Activated naive CD8-positive, alpha-beta T cell treated with anti-CD3 and anti-CD28 coated beads, Interleukin-2, amount 10 ng/mL, durations not matched to agents 7 days and 5 days (primary cell): ENCODE results near the gene GRM7. TPM values are rescaled to one million over a fixed set of nuclear protein-coding genes. Genes with fewer than 3 reads are reported as not detected.

Experiments
- ATAC-seq: fragments of 150-1000 bp; cut with Tn5 transposase; one replicate; pipeline ENCODE4 v1.10.0; 2021; ENCODE audit warnings: low read depth, moderate library complexity
- POLR2A ChIA-PET: fragments of 350-600 bp; sonication (Branson Sonifier 250); formaldehyde crosslinking; loops from one replicate; lab custom pipeline; 2021; ENCODE audit warnings: antibody characterized with exemption; lab: Charles Lee
- DNase-seq: peaks from one replicate; pipeline ENCODE4 v3.0.0; 2021
- H3K27ac Mint-ChIP-seq: one replicate; pipeline ENCODE4 v1.8.0; 2022; ENCODE audit warnings: mild to moderate bottlenecking, mixed read lengths
- H3K27me3 Mint-ChIP-seq: one replicate; pipeline ENCODE4 v1.8.0; 2022; ENCODE audit warnings: mild to moderate bottlenecking, moderate library complexity, mixed read lengths
- H3K36me3 Mint-ChIP-seq: one replicate; pipeline ENCODE4 v1.8.0; 2021; ENCODE audit warnings: mild to moderate bottlenecking, mixed read lengths
- H3K4me1 Mint-ChIP-seq: one replicate; pipeline ENCODE4 v1.8.0; 2021; ENCODE audit warnings: mixed read lengths
- H3K4me3 Mint-ChIP-seq: one replicate; pipeline ENCODE4 v1.8.0; 2022; ENCODE audit warnings: mild to moderate bottlenecking, moderate library complexity, mixed read lengths
- H3K9me3 Mint-ChIP-seq: one replicate; pipeline ENCODE4 v1.8.0; 2021; ENCODE audit warnings: mixed read lengths
- total RNA-seq, 2 experiments: library from RNA; stranded (reverse); gene quantifications; one replicate each; pipeline ENCODE4 v1.2.3, GENCODE V29; 2021

GRM7 gene
- total RNA-seq, 2 experiments from 2014 or later, result not detected

DNA sequence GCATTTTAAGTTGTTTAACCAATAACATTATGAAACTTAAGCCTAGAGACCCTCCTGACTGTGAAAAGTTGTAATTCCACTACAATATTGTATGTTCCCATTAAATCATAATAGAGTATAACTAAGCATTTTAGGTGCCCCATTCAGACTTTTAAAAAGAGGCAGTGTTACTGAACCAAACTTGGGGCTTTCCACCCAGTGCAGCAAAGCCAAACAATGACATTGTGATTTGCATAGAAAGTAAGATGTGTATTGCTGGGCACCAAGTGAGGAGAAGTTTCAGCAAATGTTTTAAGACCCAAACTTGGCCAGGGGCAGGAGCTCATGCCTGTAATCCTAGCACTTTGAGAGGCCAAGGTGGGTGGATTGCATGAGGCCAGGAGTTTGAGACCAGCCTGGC, 706.2 kb downstream of the GRM7 start:
- H3K27ac Mint-ChIP-seq, result no peak overlapping the region
- no peaks in the 10 kb centered on the region for H3K4me1 Mint-ChIP-seq
- H3K9me3 Mint-ChIP-seq, result peaks cover 7% of the 10 kb centered on the region

DNA sequence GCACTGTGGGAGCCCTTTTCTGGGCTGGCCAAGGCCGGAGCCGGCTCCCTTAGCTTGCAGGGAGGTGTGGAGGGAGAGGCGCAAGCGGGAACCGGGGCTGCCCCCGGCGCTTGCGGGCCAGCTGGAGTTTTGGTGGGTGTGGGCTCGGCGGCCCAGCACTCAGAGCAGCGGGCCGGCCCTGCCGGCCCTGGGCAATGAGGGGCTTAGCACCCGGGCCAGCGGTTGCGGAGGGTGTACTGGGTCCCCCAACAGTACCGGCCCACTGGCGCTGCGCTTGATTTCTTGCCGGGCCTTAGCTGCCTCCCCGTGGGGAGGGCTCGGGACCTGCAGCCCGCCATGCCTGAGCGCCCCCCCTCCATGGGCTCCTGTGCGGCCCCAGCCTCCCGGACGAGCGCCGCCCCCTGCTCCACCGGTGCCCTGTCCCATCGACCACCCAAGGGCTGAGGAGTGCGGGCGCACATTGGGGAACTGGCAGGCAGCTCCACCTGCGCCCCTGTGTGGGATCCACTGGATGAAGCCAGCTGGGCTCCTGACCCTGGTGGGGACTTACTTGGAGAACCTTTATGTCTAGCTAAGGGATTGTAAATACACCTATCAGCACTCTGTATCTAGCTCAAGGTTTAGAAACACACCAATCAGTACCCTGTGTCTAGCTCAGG, 707.7 kb downstream of the GRM7 start:
- Mint-ChIP-seq H3K27ac (no peak overlapping the region), H3K36me3 (no peaks in the 10 kb centered on the region), H3K9me3 (peaks cover 7% of the 10 kb centered on the region), H3K4me1 (no peaks in the 10 kb centered on the region), H3K4me3 (no peak overlapping the region), H3K27me3 (no peaks in the 10 kb centered on the region)
- ATAC-seq (no peak), DNase-seq (no peak)
- POLR2A ChIA-PET, result no interaction called here

More for the DNA sequence above, 706.2 kb downstream of the GRM7 start:
- Mint-ChIP-seq H3K27me3 (no peaks in the 10 kb centered on the region), H3K4me3 (no peak overlapping the region), H3K36me3 (no peaks in the 10 kb centered on the region)
- no peak for DNase-seq
- ATAC-seq, result no peak
- POLR2A ChIA-PET, result no interaction called here

DNA sequence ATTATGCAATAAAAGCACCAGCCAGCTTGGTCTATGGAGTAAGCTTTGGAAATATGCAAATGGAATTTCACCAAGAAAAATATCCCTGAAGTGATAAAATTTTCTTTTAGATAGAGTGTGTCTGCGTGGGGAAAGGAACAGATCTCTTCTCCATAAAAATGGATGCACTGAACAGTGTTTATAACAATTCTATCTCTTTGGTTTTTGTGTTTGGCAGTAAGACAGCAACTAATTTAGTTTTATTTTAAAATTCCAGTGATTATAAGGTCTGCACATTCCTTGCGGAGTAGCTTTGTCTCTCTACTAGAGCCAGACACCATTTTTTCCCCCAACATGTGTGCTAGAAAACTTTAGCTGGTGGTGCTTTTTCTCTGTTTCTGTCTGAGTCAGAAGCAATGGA, 712.4 kb downstream of the GRM7 start:
- Mint-ChIP-seq H3K4me1 (no peaks in the 10 kb centered on the region), H3K27ac (no peak overlapping the region), H3K4me3 (no peak overlapping the region), H3K9me3 (peaks cover 7% of the 10 kb centered on the region), H3K36me3 (no peaks in the 10 kb centered on the region), H3K27me3 (no peaks in the 10 kb centered on the region)
- DNase-seq, result no peak
- no peak for ATAC-seq
- POLR2A ChIA-PET, result no interaction called here

DNA sequence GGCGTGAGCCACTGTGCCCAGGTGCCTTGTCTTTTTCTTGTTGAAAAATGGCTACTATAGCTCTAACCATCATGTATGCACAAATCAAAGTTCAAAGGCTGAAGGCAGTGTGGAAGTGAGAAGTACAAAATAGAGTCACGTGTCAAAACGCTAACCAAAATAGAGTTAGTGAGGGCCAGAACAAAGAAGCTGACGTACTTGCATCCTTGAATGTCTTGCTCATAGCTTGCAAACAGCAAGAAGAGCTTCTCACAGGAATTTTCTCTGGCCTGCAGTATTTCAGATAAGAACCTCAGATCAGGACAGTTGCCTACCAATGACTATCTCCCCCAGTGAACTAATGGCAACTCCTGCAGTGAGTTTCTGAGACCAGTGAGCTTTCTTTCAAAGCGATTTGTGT, 713.5 kb downstream of the GRM7 start:
- ATAC-seq (no peak), DNase-seq (no peak)
- no peak overlapping the region for H3K27ac Mint-ChIP-seq
- POLR2A ChIA-PET, result no interaction called here
- no peaks in the 10 kb centered on the region for H3K4me1 Mint-ChIP-seq
- H3K36me3 Mint-ChIP-seq, result no peaks in the 10 kb centered on the region
- no peak overlapping the region for H3K4me3 Mint-ChIP-seq
- peaks cover 7% of the 10 kb centered on the region for H3K9me3 Mint-ChIP-seq
- no peaks in the 10 kb centered on the region for H3K27me3 Mint-ChIP-seq

DNA sequence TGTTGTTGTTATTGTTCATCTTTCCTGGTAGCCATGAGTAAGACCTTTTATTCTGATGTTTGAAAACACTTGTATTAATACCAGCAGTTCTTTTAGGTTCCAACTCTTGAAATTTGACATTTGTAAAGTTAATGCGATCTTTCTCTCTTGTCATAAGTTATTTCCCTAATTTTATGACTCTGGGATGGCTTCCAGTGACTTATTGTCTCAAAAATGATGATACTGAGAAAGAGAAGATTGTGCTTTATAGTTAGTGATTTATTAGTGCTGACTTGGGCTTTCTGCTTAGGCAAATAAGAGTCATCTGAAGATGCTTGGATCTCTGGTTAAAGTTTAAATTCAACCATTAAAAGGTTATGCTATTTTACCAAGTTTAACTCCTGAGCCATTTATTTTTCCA, 715.2 kb downstream of the GRM7 start:
- ATAC-seq (no peak), DNase-seq (no peak)
- Mint-ChIP-seq H3K27me3 (no peaks in the 10 kb centered on the region), H3K4me3 (no peak overlapping the region), H3K4me1 (no peaks in the 10 kb centered on the region), H3K9me3 (peaks cover 8% of the 10 kb centered on the region), H3K27ac (no peak overlapping the region), H3K36me3 (no peaks in the 10 kb centered on the region)
- POLR2A ChIA-PET, result no interaction called here

DNA sequence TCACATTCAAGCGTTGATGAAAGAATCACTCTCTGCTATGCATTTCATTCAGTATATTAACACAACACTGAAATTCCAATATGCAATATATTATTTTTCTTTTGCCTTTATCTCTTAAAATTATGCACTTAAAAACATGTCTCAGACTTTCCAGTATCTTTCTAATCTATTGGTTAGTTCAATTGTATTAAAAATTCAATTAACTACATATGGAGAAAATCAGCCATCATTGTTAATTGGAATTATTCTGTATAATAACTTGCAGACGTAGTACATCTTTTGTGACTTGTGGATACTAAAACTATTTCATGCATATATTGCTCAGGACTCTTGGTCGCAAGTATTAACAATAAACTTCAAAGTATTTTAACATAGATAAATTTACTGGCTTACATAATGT, 715.6 kb downstream of the GRM7 start:
- Mint-ChIP-seq H3K36me3 (no peaks in the 10 kb centered on the region), H3K9me3 (peaks cover 4% of the 10 kb centered on the region), H3K4me1 (no peaks in the 10 kb centered on the region), H3K27me3 (no peaks in the 10 kb centered on the region), H3K27ac (no peak overlapping the region), H3K4me3 (no peak overlapping the region)
- POLR2A ChIA-PET, result no interaction called here
- DNase-seq (no peak), ATAC-seq (no peak)

DNA sequence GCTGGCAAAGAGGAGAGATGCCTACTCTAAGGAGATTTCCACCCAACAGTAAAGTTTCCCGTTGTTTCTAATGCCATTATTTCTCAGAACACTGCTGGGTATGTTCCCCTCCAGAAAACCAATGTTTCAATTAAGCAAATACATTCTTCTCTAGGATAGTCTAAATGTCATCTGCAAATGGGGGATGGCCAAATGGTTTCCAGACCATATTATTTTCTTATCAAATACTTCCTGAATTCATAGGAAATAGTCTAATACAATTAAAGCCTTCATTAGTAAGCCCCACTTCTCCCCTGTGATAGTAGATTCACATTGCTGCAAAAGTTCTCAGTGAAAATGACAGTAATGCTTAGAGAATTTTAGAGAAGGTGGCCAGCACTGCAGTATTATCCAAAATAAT, 716.6 kb downstream of the GRM7 start:
- DNase-seq (no peak), ATAC-seq (no peak)
- Mint-ChIP-seq H3K27me3 (no peaks in the 10 kb centered on the region), H3K27ac (no peak overlapping the region), H3K36me3 (no peaks in the 10 kb centered on the region), H3K4me3 (no peak overlapping the region), H3K4me1 (no peaks in the 10 kb centered on the region), H3K9me3 (peaks cover 2% of the 10 kb centered on the region)
- POLR2A ChIA-PET, result no interaction called here

DNA sequence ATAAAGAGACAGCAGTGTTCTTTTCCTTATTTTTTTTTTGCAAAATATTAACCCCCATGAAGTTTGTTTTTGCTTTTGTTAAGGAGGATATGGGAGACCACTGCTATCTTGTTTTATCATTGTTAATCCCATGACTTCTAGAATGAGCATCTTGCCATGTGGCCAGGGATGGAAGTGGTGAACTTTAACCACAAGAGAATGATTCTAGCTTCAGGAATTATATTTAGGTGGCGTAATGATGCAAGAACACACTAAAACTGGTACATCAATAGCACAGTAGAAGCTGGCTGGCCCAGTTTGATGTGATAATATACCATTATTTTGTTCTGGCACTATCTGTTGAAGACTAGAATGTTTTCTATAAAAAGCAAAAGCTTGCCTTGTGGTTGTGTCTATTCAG, 720.9 kb downstream of the GRM7 start:
- no peak for DNase-seq
- Mint-ChIP-seq H3K27me3 (no peaks in the 10 kb centered on the region), H3K27ac (no peak overlapping the region), H3K36me3 (no peaks in the 10 kb centered on the region), H3K4me3 (no peak overlapping the region), H3K9me3 (peaks cover 2% of the 10 kb centered on the region), H3K4me1 (no peaks in the 10 kb centered on the region)
- POLR2A ChIA-PET, result no interaction called here
- no peak for ATAC-seq

DNA sequence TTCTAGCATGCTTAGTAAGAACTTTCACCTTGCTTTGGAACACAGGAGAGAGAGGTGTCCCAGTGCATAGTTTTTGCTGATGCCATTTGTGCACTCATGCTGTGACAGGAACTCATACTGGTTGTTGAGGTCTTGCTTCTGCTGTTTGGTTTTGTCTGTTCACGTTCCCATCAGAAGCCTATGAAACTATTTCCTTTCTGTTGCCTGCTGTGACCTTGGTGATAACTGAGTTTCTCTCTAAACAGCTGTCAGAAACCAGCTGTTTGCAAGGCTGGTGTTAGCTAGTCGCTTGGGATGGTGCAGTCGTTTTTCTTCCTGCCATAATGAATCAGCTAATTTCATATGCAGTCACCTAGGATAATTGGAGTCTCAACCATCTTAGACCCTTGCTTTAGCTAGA, 724.1 kb downstream of the GRM7 start:
- Mint-ChIP-seq H3K27me3 (no peaks in the 10 kb centered on the region), H3K27ac (no peak overlapping the region), H3K4me1 (no peaks in the 10 kb centered on the region), H3K4me3 (no peak overlapping the region), H3K9me3 (no peaks in the 10 kb centered on the region), H3K36me3 (no peaks in the 10 kb centered on the region)
- POLR2A ChIA-PET, result no interaction called here
- ATAC-seq, result no peak
- no peak for DNase-seq

DNA sequence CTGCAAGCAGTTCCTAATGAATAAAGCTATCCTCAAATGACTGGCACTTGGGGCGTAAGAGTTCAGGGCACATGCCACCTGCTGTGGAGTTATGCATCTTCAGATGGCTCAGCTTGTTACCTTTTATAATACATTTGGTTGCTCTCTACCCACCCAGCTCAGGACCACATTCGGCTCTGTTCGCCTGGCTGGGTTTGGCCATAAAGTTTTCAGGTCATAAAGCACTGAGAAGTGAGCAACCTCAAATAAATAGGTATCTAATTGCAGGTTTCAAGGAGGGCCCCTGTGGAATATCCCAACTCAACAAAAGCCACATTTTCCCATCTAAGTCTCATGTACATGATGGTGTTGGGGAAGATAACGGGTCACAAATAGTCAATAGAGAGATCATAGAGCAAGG, 727.3 kb downstream of the GRM7 start:
- Mint-ChIP-seq H3K9me3 (no peaks in the 10 kb centered on the region), H3K36me3 (no peaks in the 10 kb centered on the region), H3K4me3 (no peak overlapping the region), H3K27me3 (no peaks in the 10 kb centered on the region), H3K4me1 (no peaks in the 10 kb centered on the region), H3K27ac (no peak overlapping the region)
- no peak for ATAC-seq
- POLR2A ChIA-PET, result no interaction called here
- no peak for DNase-seq

DNA sequence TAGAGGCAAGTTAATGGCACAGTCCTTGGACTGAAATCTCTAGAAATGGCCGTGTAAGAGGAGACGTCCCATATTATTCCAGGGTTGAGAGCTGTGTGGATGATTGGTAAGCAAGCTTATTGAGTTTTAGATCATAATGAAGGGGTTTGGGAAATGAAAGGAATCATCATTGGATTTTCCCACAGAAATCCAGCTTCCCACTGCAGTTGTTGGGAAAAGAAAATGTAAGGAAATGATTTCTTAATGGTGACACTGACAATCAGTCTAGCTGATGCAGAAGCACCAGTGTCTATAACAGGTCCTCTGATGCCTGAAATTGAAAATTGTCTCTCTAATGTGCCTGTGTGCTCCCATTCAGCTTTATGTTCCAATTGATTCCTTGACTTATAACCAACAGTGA, 728.6 kb downstream of the GRM7 start:
- Mint-ChIP-seq H3K4me3 (no peak overlapping the region), H3K9me3 (no peaks in the 10 kb centered on the region), H3K27ac (no peak overlapping the region), H3K27me3 (no peaks in the 10 kb centered on the region), H3K36me3 (no peaks in the 10 kb centered on the region), H3K4me1 (no peaks in the 10 kb centered on the region)
- POLR2A ChIA-PET, result no interaction called here
- no peak for ATAC-seq
- DNase-seq, result no peak

DNA sequence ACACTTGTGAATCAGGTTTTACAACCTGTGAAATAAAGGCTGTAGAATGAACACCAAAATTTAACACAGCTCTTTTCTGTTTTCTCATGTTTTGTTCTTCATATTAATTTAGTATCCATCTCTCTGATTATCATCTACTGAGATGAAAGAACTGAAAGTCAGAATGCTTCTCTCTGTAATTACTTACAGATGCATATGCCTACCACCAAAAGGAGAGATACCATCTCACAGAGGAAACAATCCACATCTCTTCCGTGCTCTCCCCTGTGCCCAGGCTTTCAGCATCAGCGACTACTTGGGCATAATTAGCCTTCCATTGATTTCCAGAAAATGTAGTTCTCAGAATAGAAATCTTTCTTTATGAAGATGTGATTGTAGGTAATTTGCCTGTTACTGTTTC, 741.4 kb downstream of the GRM7 start:
- no peak overlapping the region for H3K27ac Mint-ChIP-seq
- no peak for ATAC-seq

DNA sequence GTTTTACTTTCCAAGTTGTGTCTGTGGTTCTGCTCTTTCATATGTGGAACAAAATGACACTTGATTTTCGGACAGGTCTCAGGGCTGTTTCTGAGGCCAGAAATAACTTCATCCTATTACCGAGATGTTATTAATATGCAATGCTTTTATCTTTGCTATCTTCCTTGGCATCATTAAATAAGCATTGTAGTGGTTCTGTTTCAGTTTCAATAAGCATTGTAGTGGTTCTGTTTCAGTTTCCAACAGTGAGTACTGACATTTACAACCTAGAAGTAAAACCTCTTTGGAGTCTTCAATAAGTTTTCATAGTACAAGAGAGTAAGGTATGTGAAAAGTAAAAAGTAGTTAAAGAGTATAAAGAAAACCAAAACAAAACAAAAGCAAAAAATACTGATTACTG, 746.2 kb downstream of the GRM7 start:
- ATAC-seq, result no peak
- Mint-ChIP-seq H3K27ac (no peak overlapping the region), H3K4me1 (no peaks in the 10 kb centered on the region), H3K27me3 (no peaks in the 10 kb centered on the region), H3K36me3 (no peaks in the 10 kb centered on the region), H3K9me3 (no peaks in the 10 kb centered on the region), H3K4me3 (no peak overlapping the region)
- POLR2A ChIA-PET, result no interaction called here
- DNase-seq, result no peak

More for the DNA sequence above, 741.4 kb downstream of the GRM7 start:
- H3K4me1 Mint-ChIP-seq, result no peaks in the 10 kb centered on the region
- no peaks in the 10 kb centered on the region for H3K9me3 Mint-ChIP-seq
- no peaks in the 10 kb centered on the region for H3K36me3 Mint-ChIP-seq
- no peaks in the 10 kb centered on the region for H3K27me3 Mint-ChIP-seq
- no peak for DNase-seq
- POLR2A ChIA-PET, result no interaction called here
- H3K4me3 Mint-ChIP-seq, result no peak overlapping the region

DNA sequence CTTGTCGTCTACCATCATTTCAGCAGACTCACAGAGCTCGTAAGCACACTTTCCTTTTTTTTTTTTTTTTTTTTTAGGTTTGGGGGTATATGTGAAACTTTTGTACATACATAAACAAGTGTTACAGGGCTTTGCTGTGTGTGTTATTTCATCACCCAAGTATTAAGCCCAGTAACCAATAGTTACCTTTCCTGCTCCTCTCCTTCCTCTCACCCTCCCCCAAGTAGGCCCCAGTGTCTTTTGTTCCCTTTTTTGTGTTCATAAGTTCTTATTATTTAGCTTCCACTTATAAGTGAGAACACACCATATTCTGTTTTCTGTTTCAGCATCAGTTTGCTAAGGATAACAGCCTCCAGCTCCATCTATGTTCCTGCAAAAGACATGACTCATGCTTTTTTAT, 746.8 kb downstream of the GRM7 start:
- no peak for ATAC-seq
- DNase-seq, result no peak
- Mint-ChIP-seq H3K36me3 (no peaks in the 10 kb centered on the region), H3K9me3 (no peaks in the 10 kb centered on the region), H3K4me1 (no peaks in the 10 kb centered on the region), H3K27me3 (no peaks in the 10 kb centered on the region), H3K27ac (no peak overlapping the region), H3K4me3 (no peak overlapping the region)
- POLR2A ChIA-PET, result no interaction called here

DNA sequence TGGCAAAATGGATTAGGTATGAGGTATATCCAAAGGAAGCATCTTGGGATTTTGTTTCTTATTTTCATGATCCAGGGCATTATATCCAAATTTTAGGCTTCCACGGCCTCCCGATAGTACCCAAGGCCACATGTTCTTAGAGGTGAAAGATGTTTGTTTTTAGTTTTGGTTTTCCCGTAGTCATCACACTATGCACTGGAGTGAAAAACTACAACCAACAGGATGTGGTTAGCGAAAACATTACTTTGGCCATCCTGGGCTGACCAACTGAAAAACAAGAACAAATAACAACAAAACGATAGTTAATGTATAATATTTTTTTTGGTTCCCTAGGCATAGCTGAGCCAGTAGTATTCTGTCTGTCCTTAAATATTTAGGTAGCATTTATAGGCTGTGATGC, 749.7 kb downstream of the GRM7 start:
- DNase-seq (no peak), ATAC-seq (no peak)
- H3K27ac Mint-ChIP-seq, result no peak overlapping the region
- H3K4me1 Mint-ChIP-seq, result no peaks in the 10 kb centered on the region
- H3K27me3 Mint-ChIP-seq, result no peaks in the 10 kb centered on the region
- POLR2A ChIA-PET, result no interaction called here
- H3K36me3 Mint-ChIP-seq, result no peaks in the 10 kb centered on the region
- H3K9me3 Mint-ChIP-seq, result no peaks in the 10 kb centered on the region
- H3K4me3 Mint-ChIP-seq, result no peak overlapping the region
